K562 (cell line): ENCODE results near the gene PARD6B. TPM values are rescaled to one million over a fixed set of nuclear protein-coding genes. Genes with fewer than 3 reads are reported as not detected.

Source experiments
- AFF4 ChIP-seq: sonication (generic); formaldehyde crosslinking; IDR thresholded peaks from 2 replicates; pipeline ENCODE4 v1.8.0; 2023; ENCODE audit warnings: mild to moderate bottlenecking, missing genetic modification reagents
- C11orf30 ChIP-seq: fragments of 450-650 bp; IDR thresholded peaks from 2 replicates; pipeline ENCODE4 v1.6.1; 2016; ENCODE audit warnings: low read depth, mild to moderate bottlenecking
- CTCFL ChIP-seq: IDR thresholded peaks from 2 replicates; pipeline ENCODE4 v1.6.1; 2011; ENCODE audit warnings: borderline replicate concordance, low read depth, mild to moderate bottlenecking, moderate library complexity, low read length; ENCODE audit not compliant: insufficient read depth, poor library complexity, severe bottlenecking
- EZH2 ChIP-seq: IDR thresholded peaks from 2 replicates; pipeline ENCODE4 v1.6.1; 2012; ENCODE audit warnings: low read depth, mild to moderate bottlenecking, inconsistent platforms, low read length, borderline replicate concordance
- FOXK2 ChIP-seq, 2 experiments: fragments of 450-650 bp; IDR thresholded peaks in 1 of 2; conservative IDR thresholded peaks in 1 of 2; 2 replicates each; pipeline ENCODE4 v1.6.1; 2016; ENCODE audit warnings: low read depth in 2 of 2, mild to moderate bottlenecking in 1 of 2
- HDAC3 ChIP-seq: fragments of 450-650 bp; IDR thresholded peaks from 2 replicates; pipeline ENCODE4 v1.6.1; 2018; ENCODE audit warnings: borderline replicate concordance, mild to moderate bottlenecking, moderate library complexity; ENCODE audit not compliant: partially characterized antibody
- KLF1 ChIP-seq: fragments of 450-650 bp; IDR thresholded peaks from 2 replicates; pipeline ENCODE4 v1.6.1; 2016; ENCODE audit warnings: missing genetic modification characterization, missing compliant biosample characterization
- MAFG ChIP-seq: fragments of 450-650 bp; conservative IDR thresholded peaks from 2 replicates; pipeline ENCODE4 v1.6.1; 2016; ENCODE audit warnings: missing genetic modification characterization, missing compliant biosample characterization
- NCOA4 ChIP-seq: fragments of 450-650 bp; IDR thresholded peaks from 2 replicates; pipeline ENCODE4 v1.6.1; 2018; ENCODE audit warnings: mild to moderate bottlenecking; ENCODE audit not compliant: partially characterized antibody
- SLC30A9 ChIP-seq: fragments of 250-450 bp; sonication (Bioruptor Pico); IDR thresholded peaks from 2 replicates; pipeline ENCODE4 v1.8.0; 2022; ENCODE audit warnings: mild to moderate bottlenecking, moderate library complexity
- STAT5B ChIP-seq: fragments of 250-450 bp; sonication (Bioruptor Pico); IDR thresholded peaks from 2 replicates; pipeline ENCODE4 v1.8.0; 2021; ENCODE audit warnings: mild to moderate bottlenecking, inconsistent platforms
- YY1 ChIP-seq, 3 experiments: IDR thresholded peaks; 2 replicates each; pipeline ENCODE4 v1.6.1; 2011; ENCODE audit warnings: low read length in 2 of 3, mild to moderate bottlenecking in 2 of 3, moderate library complexity in 2 of 3, borderline replicate concordance in 1 of 3, control low read depth in 1 of 3, low read depth in 1 of 3; ENCODE audit not compliant: insufficient read depth in 3 of 3, insufficient replicate concordance in 2 of 3, control insufficient read depth in 1 of 3, insufficient read length in 1 of 3; ENCODE audit errors: extremely low read depth in 1 of 3
- ZFX ChIP-seq: sonication (generic); formaldehyde crosslinking; IDR thresholded peaks from 2 replicates; pipeline ENCODE4 v1.8.0; 2022; ENCODE audit warnings: mild to moderate bottlenecking, missing genetic modification reagents, moderate library complexity
- ZNF41 ChIP-seq: fragments of 250-450 bp; sonication (Bioruptor Pico); conservative IDR thresholded peaks from 2 replicates; pipeline ENCODE4 v1.4.0; 2020; ENCODE audit warnings: mild to moderate bottlenecking
- ZNF639 ChIP-seq, 2 experiments: fragments of 200-800 bp in 1 of 2; sonication (Bioruptor generic) in 1 of 2; sonication (generic) in 1 of 2; formaldehyde crosslinking in 1 of 2; IDR thresholded peaks in 1 of 2; conservative IDR thresholded peaks in 1 of 2; 2 replicates each; pipeline versions ENCODE4 v1.5.0 to v1.6.1; 2016 to 2020; ENCODE audit warnings: missing compliant biosample characterization in 1 of 2, missing genetic modification characterization in 1 of 2, missing genetic modification reagents in 1 of 2
- ZNF766 ChIP-seq: fragments of 200-800 bp; sonication (Bioruptor generic); conservative IDR thresholded peaks from 2 replicates; pipeline ENCODE4 v1.6.1; 2016; ENCODE audit warnings: missing genetic modification characterization, missing compliant biosample characterization
- polyA plus RNA-seq, 8 experiments: library from polyadenylated mRNA; depleted of rRNA in 4 of 8; stranded (reverse) in 5 of 8; unstranded in 3 of 8; fragments of >200 nt; fragmentation: Nextera tagmentation in 2 of 8; fragmentation: Illumina TruSeq in 1 of 8; extraction: Ambion mirVana in 2 of 8; extraction: Trizol in 1 of 8; gene quantifications; 2 replicates each; pipeline versions ENCODE4 v1.2.1 to v1.2.3, GENCODE V29; 2011 to 2014; ENCODE audit warnings: inconsistent platforms in 1 of 8, missing spikeins in 1 of 8
- total RNA-seq, 7 experiments: library from RNA; depleted of rRNA in 6 of 7; stranded (reverse); fragments of >200 nt in 6 of 7; fragmentation: Illumina TruSeq in 2 of 7; extraction: Trizol in 2 of 7; gene quantifications; 2 replicates each; pipeline versions ENCODE4 v1.2.1 to v1.2.3, GENCODE V29; 2011 to 2021; ENCODE audit warnings: low replicate concordance in 1 of 7

The PARD6B gene
- total and polyA plus RNA-seq, 9 of the 15 experiments (the other 6 are each of a cell fraction or from before 2014, with no cell fraction given) = 1.7 to 12.3 (median 5.5) TPM

GRCh38 chr20:50735813-50736212 lies 4.4 kb downstream of the PARD6B start (continued):
- TF ChIP-seq MAFG (tag) = 0 out of 2 replicates have a peak, but pooled peaks have one; percentile 8
- TF ChIP-seq STAT5B (CRISPR knock-in tag) = no peak
- TF ChIP-seq ZFX (CRISPR knock-in tag) = no peak
- no peak for TF ChIP-seq HDAC3
- no peak for TF ChIP-seq EZH2
- no peak for TF ChIP-seq CTCFL
- TF ChIP-seq KLF1 (tag) = 0 out of 2 replicates have a peak, but pooled peaks have one; percentile 27
- no peak for TF ChIP-seq ZNF41 (CRISPR knock-in tag)
- TF ChIP-seq NCOA4 = no peak
- 0 out of 2 replicates have a peak, but pooled peaks have one; percentile 34 for TF ChIP-seq C11orf30
- peak; percentile 52; the same call in 1 of the 2 replicates for TF ChIP-seq ZNF766
- TF ChIP-seq YY1 (IDR thresholded peaks at IDR 0.05; ENCODE audit: borderline replicate concordance in 1 of 3, control insufficient read depth in 1 of 3, extremely low read depth in 1 of 3, insufficient read depth in 3 of 3, insufficient read length in 1 of 3, insufficient replicate concordance in 2 of 3, low read depth in 1 of 3, low read length in 2 of 3) = no peak
- TF ChIP-seq FOXK2 (conservative IDR thresholded peaks at IDR 0.05 in 1 of 2, IDR thresholded peaks at IDR 0.05 in 1 of 2; ENCODE audit: low read depth in 2 of 2) = peak; percentile 44 to 48; a peak in 1 of 4 replicates
- no peak for TF ChIP-seq AFF4 (CRISPR knock-in tag)
- TF ChIP-seq ZNF639 (CRISPR knock-in tag; conservative IDR thresholded peaks at IDR 0.05 in 1 of 2, IDR thresholded peaks at IDR 0.05 in 1 of 2) = 0 out of 4 replicates have a peak, but pooled peaks of 1 of the 2 experiments have one; percentile 21
- TF ChIP-seq SLC30A9 = no peak
